Right kidney (tissue), 1 donor: ENCODE measurements around the gene SFXN1.

Experiments
- DNase-seq: peaks from one replicate; pipeline ENCODE4 v3.0.0-alpha.2; 2016

SFXN1 gene

GRCh38 chr5:175573493-175574269 lies 95.3 kb downstream of the SFXN1 start:
- no peak for DNase-seq

GRCh38 chr5:175575301-175575700 lies 96.9 kb downstream of the SFXN1 start:
- no peak for DNase-seq

GRCh38 chr5:175576096-175576495 lies 97.7 kb downstream of the SFXN1 start:
- no peak for DNase-seq

- DNase-seq: no peak
Measured at GRCh38 chr5:175576591-175576990, 98.2 kb downstream of the SFXN1 start.
